Spleen (tissue), 11 donors: ENCODE results near the gene NKAIN2. TPM values are rescaled to one million over a fixed set of nuclear protein-coding genes. Genes with fewer than 3 reads are reported as not detected.

Experiments
- DNase-seq: peaks from one replicate; pipeline ENCODE4 v3.0.0-alpha.2; 2020
- H3K27ac ChIP-seq, 8 donors: fragments of 200-600 bp; sonication (generic) in 7 of 8; 1 replicate in 4 of 8; 2 replicates in 4 of 8; pipeline versions ENCODE4 v1.5.0 to v1.8.0; 2016 to 2021; ENCODE audit warnings: inconsistent platforms in 4 of 8, mild to moderate bottlenecking in 4 of 8, moderate library complexity in 1 of 8
- H3K27me3 ChIP-seq, 7 donors: fragments of 200-600 bp; sonication (generic) in 6 of 7; replicated peaks in 1 of 7; 1 replicate in 4 of 7; 2 replicates in 3 of 7; pipeline versions ENCODE4 v1.5.0 to v1.8.0; 2016 to 2021; ENCODE audit warnings: inconsistent platforms in 3 of 7, mild to moderate bottlenecking in 1 of 7
- H3K36me3 ChIP-seq, 6 donors: fragments of 200-600 bp; sonication (generic) in 5 of 6; 1 replicate in 4 of 6; 2 replicates in 2 of 6; pipeline versions ENCODE4 v1.5.0 to v1.8.0; 2016 to 2021; ENCODE audit warnings: inconsistent platforms in 2 of 6
- H3K4me1 ChIP-seq, 6 donors: fragments of 200-600 bp; sonication (generic) in 5 of 6; 1 replicate in 3 of 6; 2 replicates in 3 of 6; pipeline versions ENCODE4 v1.5.0 to v1.8.0; 2016 to 2021; ENCODE audit warnings: inconsistent platforms in 3 of 6
- H3K4me3 ChIP-seq, 8 donors: fragments of 200-600 bp; sonication (generic) in 7 of 8; 1 replicate in 4 of 8; 2 replicates in 4 of 8; pipeline versions ENCODE4 v1.5.0 to v1.8.0; 2016 to 2021; ENCODE audit warnings: inconsistent platforms in 4 of 8, mild to moderate bottlenecking in 4 of 8, moderate library complexity in 2 of 8
- H3K9me3 ChIP-seq, 8 donors: fragments of 200-600 bp; sonication (generic) in 7 of 8; 1 replicate in 4 of 8; 2 replicates in 4 of 8; pipeline versions ENCODE4 v1.5.0 to v1.8.0; 2016 to 2021; ENCODE audit warnings: inconsistent platforms in 4 of 8
- POLR2A ChIP-seq, 3 donors: fragments of 450-650 bp; IDR thresholded peaks; one replicate each; pipeline ENCODE4 v1.5.1; 2017; ENCODE audit warnings: antibody characterized with exemption in 3 of 3, mild to moderate bottlenecking in 1 of 3
- POLR2AphosphoS5 ChIP-seq, 3 donors: sonication (generic); formaldehyde crosslinking; IDR thresholded peaks; one replicate each; pipeline ENCODE4 v1.5.1; 2017; ENCODE audit warnings: antibody characterized with exemption in 3 of 3
- WGBS, 5 donors: extraction: QIAGEN DNeasy Blood & Tissue Kit in 3 of 5; methylation state at CpG; one replicate each; pipeline versions ENCODE4 v1.1.5 to v1.1.7; 2013 to 2018; 5-methylcytosine and 5-hydroxymethylcytosine counted together
- intact Hi-C: fragments of 100-400 bp; cut with DNase I; formaldehyde crosslinking; loops from one replicate; pipeline ENCODE4 v1.15.0; 2023; ENCODE audit warnings: low total_unique reads
- polyA plus RNA-seq, 3 donors: library from polyadenylated mRNA; stranded (reverse); fragments of 200-250 nt; gene quantifications; one replicate each; pipeline ENCODE4 v1.2.1, GENCODE V29; 2013
- total RNA-seq, 7 donors: library from RNA; depleted of rRNA in 3 of 7; stranded (reverse); fragments of >200 nt in 3 of 7; fragmentation: NEBNext Ultra II Directional in 4 of 7; extraction: Animal tissue kit (Norgen Biotek cat#: 25700) in 4 of 7; gene quantifications; one replicate each; pipeline versions ENCODE4 v1.1.0 to v1.2.1, GENCODE V29; 2016 to 2021
- TF ChIP-seq, protein P1 (sequence below), 11 experiments: fragments of 200-600 bp in 7 of 11; fragments of 450-650 bp in 4 of 11; sonication (generic) in 4 of 11; IDR thresholded peaks in 8 of 11; conservative IDR thresholded peaks in 3 of 11; 1 replicate in 7 of 11; 2 replicates in 4 of 11; pipeline versions ENCODE4 v1.4.0 to v1.8.0; 2016 to 2021; ENCODE audit warnings: antibody characterized with exemption in 11 of 11, inconsistent platforms in 4 of 11, mild to moderate bottlenecking in 1 of 11
- donor health status: healthy with polysubstance abuse.
- donor health status: DM: no; HTN: no; CAD: no; lungs with moderate emphysema.
- donor health status: DM: no; HTN: no; CAD: no.
- donor health status: Bipolar disorder and iron deficiency.
- donor health status: healthy.
- donor health status: DM: no; HTN: no; CAD: no.
- donor health status: DM: yes; HTN: yes; CAD: no.

The NKAIN2 gene
- total and polyA plus RNA-seq, 10 donors: 0.13 to 0.51 (median 0.18) TPM; not detected in 4

GRCh38 chr6:124872361-124873065 lies 1068.8 kb downstream of the NKAIN2 start:
- WGBS, 5 donors: 55 to 79% (median 68%) methylated on average over 4 of the region's 4 CpGs
- Histone ChIP-seq H3K4me3 (no peak overlapping the region), H3K9me3 (no peaks in the 10 kb centered on the region)

DNA sequence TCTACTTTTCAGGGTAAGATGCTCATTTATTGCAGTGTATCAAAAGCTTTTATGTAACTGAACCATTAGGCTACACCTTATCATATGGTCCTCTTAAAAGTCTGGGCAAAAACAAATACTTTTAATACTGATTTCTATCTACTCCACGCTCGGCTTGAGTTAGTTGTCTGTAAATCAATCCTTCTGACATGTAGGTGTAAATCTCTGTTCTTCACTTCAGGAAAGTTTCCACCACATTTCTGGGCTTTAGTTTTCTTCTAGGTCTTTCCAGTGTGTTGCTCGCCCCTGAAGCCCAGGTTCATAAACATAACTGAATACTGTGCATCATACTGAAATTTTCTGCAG lies 1069.4 kb downstream of the NKAIN2 start:
- Histone ChIP-seq H3K4me3 (no peak overlapping the region), H3K9me3 (no peaks in the 10 kb centered on the region), H3K36me3 (no peaks in the 10 kb centered on the region), H3K4me1 (no peaks in the 10 kb centered on the region), H3K27ac (no peak overlapping the region), H3K27me3 (no peaks in the 10 kb centered on the region)
- TF ChIP-seq, protein P1, sequence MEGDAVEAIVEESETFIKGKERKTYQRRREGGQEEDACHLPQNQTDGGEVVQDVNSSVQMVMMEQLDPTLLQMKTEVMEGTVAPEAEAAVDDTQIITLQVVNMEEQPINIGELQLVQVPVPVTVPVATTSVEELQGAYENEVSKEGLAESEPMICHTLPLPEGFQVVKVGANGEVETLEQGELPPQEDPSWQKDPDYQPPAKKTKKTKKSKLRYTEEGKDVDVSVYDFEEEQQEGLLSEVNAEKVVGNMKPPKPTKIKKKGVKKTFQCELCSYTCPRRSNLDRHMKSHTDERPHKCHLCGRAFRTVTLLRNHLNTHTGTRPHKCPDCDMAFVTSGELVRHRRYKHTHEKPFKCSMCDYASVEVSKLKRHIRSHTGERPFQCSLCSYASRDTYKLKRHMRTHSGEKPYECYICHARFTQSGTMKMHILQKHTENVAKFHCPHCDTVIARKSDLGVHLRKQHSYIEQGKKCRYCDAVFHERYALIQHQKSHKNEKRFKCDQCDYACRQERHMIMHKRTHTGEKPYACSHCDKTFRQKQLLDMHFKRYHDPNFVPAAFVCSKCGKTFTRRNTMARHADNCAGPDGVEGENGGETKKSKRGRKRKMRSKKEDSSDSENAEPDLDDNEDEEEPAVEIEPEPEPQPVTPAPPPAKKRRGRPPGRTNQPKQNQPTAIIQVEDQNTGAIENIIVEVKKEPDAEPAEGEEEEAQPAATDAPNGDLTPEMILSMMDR (IDR thresholded peaks at IDR 0.05 in 8 of 11, conservative IDR thresholded peaks at IDR 0.05 in 3 of 11): no peak
- no peak for TF ChIP-seq POLR2AphosphoS5 (IDR thresholded peaks at IDR 0.05)
- no peak for TF ChIP-seq POLR2A (IDR thresholded peaks at IDR 0.05)
- intact Hi-C loops: loop anchor here (5.0 kb wide), 1 partner anchor 244 kb away; no protein-coding TSS in a partner anchor
- 84 to 96% (median 92%) methylated on average over 3 of the region's 3 CpGs for WGBS, 5 donors
- DNase-seq: no peak

More at GRCh38 chr6:124872361-124873065, 1068.8 kb downstream of the NKAIN2 start:
- no peak overlapping the region for H3K27ac ChIP-seq
- intact Hi-C loops: loop anchor here (5.0 kb wide), 1 partner anchor 245 kb away; no protein-coding TSS in a partner anchor
- DNase-seq: no peak
- no peaks in the 10 kb centered on the region for H3K4me1 ChIP-seq
- H3K27me3 ChIP-seq: no peaks in the 10 kb centered on the region
- no peaks in the 10 kb centered on the region for H3K36me3 ChIP-seq
- TF ChIP-seq POLR2AphosphoS5 (IDR thresholded peaks at IDR 0.05): no peak
- TF ChIP-seq POLR2A (IDR thresholded peaks at IDR 0.05): no peak
- TF ChIP-seq, protein P1 (IDR thresholded peaks at IDR 0.05 in 8 of 11, conservative IDR thresholded peaks at IDR 0.05 in 3 of 11): no peak

Other genes starting within 250 kb of the NKAIN2 start
- gene TRDN, start 166.9 kb upstream of the NKAIN2 start, total RNA-seq: not detected
- under 1 TPM; 0.03 to 0.20 (median 0.10) TPM for gene TRDN, start 166.9 kb upstream of the NKAIN2 start, polyA plus RNA-seq